Measurements from ENCODE around the gene ACOXL.

DNA sequence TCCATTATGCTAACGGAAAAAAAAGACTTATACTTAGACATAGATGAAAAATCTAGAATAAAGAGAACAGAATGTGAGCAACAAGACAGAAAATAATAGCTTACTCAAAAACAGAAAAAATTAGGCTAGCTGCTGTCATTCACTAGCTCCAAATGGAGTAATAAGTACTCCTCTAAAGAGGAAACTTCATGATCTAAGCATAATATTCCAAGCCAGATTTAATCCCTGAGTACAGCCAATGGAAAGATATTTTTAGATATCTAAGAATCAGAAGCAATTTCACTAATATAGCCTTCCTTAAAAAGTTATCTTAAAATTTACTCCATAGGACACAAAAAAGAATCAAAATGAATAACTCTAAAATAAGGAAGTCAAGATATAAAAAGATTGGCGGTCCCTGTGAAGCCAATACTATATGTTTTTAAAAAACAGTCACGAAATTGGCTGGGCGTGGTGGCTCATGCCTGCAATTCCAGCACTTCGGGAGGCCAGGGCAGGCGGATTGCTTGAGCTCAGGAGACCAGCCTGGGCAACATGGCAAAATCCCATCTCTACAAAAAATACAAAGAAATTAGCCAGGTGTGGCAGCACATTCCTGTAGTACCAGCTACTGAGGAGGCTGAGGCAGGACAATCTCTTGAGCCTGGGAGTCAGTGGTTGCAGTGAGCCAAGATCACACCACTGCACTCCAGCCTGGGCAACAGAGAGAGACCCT, 265.1 kb downstream of the ACOXL start:
- TF ChIP-seq RAD21 (IDR thresholded peaks at IDR 0.05 in 1 of 2, conservative IDR thresholded peaks at IDR 0.05 in 1 of 2; ENCODE audit: low read depth in 2 of 2, low read length in 2 of 2) (no peak), GABPA (IDR thresholded peaks at IDR 0.05; ENCODE audit: borderline replicate concordance, insufficient read depth, low read length) (no peak)
